HEK293 (cell line): ENCODE data around the gene STX2.

Experiments
- GLI4 ChIP-seq: fragments of 450-650 bp; formaldehyde crosslinking; IDR thresholded peaks from 2 replicates; pipeline ENCODE4 v1.5.1; 2016; ENCODE audit warnings: missing biosample characterization, missing genetic modification characterization
- OVOL3 ChIP-seq: fragments of 450-650 bp; formaldehyde crosslinking; IDR thresholded peaks from 2 replicates; pipeline ENCODE4 v1.5.1; 2016; ENCODE audit warnings: missing biosample characterization, missing genetic modification characterization
- SALL2 ChIP-seq: fragments of 450-650 bp; formaldehyde crosslinking; IDR thresholded peaks from 2 replicates; pipeline ENCODE4 v1.5.0; 2017; ENCODE audit warnings: missing biosample characterization, mild to moderate bottlenecking, missing genetic modification characterization, borderline replicate concordance
- SP3 ChIP-seq: fragments of 450-650 bp; formaldehyde crosslinking; IDR thresholded peaks from 2 replicates; pipeline ENCODE4 v1.5.1; 2016; ENCODE audit warnings: missing biosample characterization, missing genetic modification characterization
- TCF7L2 ChIP-seq: IDR thresholded peaks from 2 replicates; pipeline ENCODE4 v1.6.1; 2011; ENCODE audit warnings: low read depth, mild to moderate bottlenecking, inconsistent platforms, low read length, moderate library complexity, borderline replicate concordance
- YY1 ChIP-seq: fragments of 450-650 bp; formaldehyde crosslinking; IDR thresholded peaks from 2 replicates; pipeline ENCODE4 v1.5.1; 2018; ENCODE audit warnings: missing biosample characterization, missing genetic modification characterization
- ZNF114 ChIP-seq: fragments of 450-650 bp; formaldehyde crosslinking; IDR thresholded peaks from 2 replicates; pipeline ENCODE4 v1.5.0; 2017; ENCODE audit warnings: missing biosample characterization, missing genetic modification characterization
- ZNF121 ChIP-seq: fragments of 450-650 bp; formaldehyde crosslinking; IDR thresholded peaks from 2 replicates; pipeline ENCODE4 v1.5.1; 2016; ENCODE audit warnings: missing biosample characterization, missing genetic modification characterization
- ZNF169 ChIP-seq: fragments of 450-650 bp; formaldehyde crosslinking; IDR thresholded peaks from 2 replicates; pipeline ENCODE4 v1.5.1; 2016; ENCODE audit warnings: missing biosample characterization, missing genetic modification characterization
- ZNF19 ChIP-seq: fragments of 450-650 bp; formaldehyde crosslinking; IDR thresholded peaks from 2 replicates; pipeline ENCODE4; 2016; ENCODE audit warnings: missing biosample characterization, missing genetic modification characterization, low read depth
- ZNF274 ChIP-seq, 2 experiments: fragments of 200-500 bp in 1 of 2; fragments of 450-650 bp in 1 of 2; sonication (Bioruptor generic) in 1 of 2; formaldehyde crosslinking in 1 of 2; IDR thresholded peaks; 2 replicates each; pipeline versions ENCODE4 v1.5.1 to v1.6.1; 2014 to 2016; ENCODE audit warnings: borderline replicate concordance in 1 of 2, inconsistent platforms in 1 of 2, low read length in 1 of 2, missing biosample characterization in 1 of 2, missing genetic modification characterization in 1 of 2
- ZNF311 ChIP-seq: fragments of 450-650 bp; formaldehyde crosslinking; IDR thresholded peaks from 2 replicates; pipeline ENCODE4 v1.5.1; 2017; ENCODE audit warnings: missing biosample characterization, missing genetic modification characterization, borderline replicate concordance
- ZNF366 ChIP-seq: fragments of 450-650 bp; formaldehyde crosslinking; conservative IDR thresholded peaks from 2 replicates; pipeline ENCODE4 v1.5.1; 2016; ENCODE audit warnings: missing biosample characterization, missing genetic modification characterization
- ZNF510 ChIP-seq: fragments of 450-650 bp; formaldehyde crosslinking; IDR thresholded peaks from 2 replicates; pipeline ENCODE4 v1.5.1; 2018; ENCODE audit warnings: mild to moderate bottlenecking, missing genetic modification characterization, missing biosample characterization; ENCODE audit not compliant: insufficient replicate concordance
- ZNF521 ChIP-seq: fragments of 450-650 bp; formaldehyde crosslinking; IDR thresholded peaks from 2 replicates; pipeline ENCODE4 v1.5.1; 2017; ENCODE audit warnings: missing biosample characterization, mild to moderate bottlenecking, missing genetic modification characterization
- ZNF558 ChIP-seq: fragments of 450-650 bp; formaldehyde crosslinking; IDR thresholded peaks from 2 replicates; pipeline ENCODE4 v1.5.1; 2016; ENCODE audit warnings: missing biosample characterization, missing genetic modification characterization
- ZNF585B ChIP-seq: fragments of 450-650 bp; formaldehyde crosslinking; IDR thresholded peaks from 2 replicates; pipeline ENCODE4 v1.5.1; 2016; ENCODE audit warnings: missing biosample characterization, missing genetic modification characterization
- ZNF621 ChIP-seq: fragments of 450-650 bp; formaldehyde crosslinking; IDR thresholded peaks from 2 replicates; pipeline ENCODE4 v1.5.1; 2017; ENCODE audit warnings: missing biosample characterization, missing genetic modification characterization
- ZNF623 ChIP-seq: fragments of 450-650 bp; formaldehyde crosslinking; IDR thresholded peaks from 2 replicates; pipeline ENCODE4 v1.5.1; 2016; ENCODE audit warnings: missing biosample characterization, missing genetic modification characterization
- ZNF629 ChIP-seq: fragments of 450-650 bp; formaldehyde crosslinking; IDR thresholded peaks from 2 replicates; pipeline ENCODE4 v1.5.1; 2017; ENCODE audit warnings: missing biosample characterization, missing genetic modification characterization
- ZNF654 ChIP-seq: fragments of 450-650 bp; formaldehyde crosslinking; IDR thresholded peaks from 2 replicates; pipeline ENCODE4 v1.5.1; 2016; ENCODE audit warnings: low read depth, missing biosample characterization, missing genetic modification characterization
- ZNF76 ChIP-seq: fragments of 450-650 bp; formaldehyde crosslinking; IDR thresholded peaks from 2 replicates; pipeline ENCODE4; 2016; ENCODE audit warnings: low read depth, missing biosample characterization, missing genetic modification characterization, borderline replicate concordance
- TF ChIP-seq, protein P1 (sequence below): fragments of 450-650 bp; formaldehyde crosslinking; IDR thresholded peaks from 2 replicates; pipeline ENCODE4 v1.5.1; 2016; ENCODE audit warnings: missing biosample characterization, missing genetic modification characterization
- TF ChIP-seq, protein P2 (sequence below): fragments of 450-650 bp; formaldehyde crosslinking; IDR thresholded peaks from 2 replicates; pipeline ENCODE4 v1.5.1; 2016; ENCODE audit warnings: missing biosample characterization, missing genetic modification characterization
- TF ChIP-seq, protein P3 (sequence below): fragments of 450-650 bp; formaldehyde crosslinking; IDR thresholded peaks from 2 replicates; pipeline ENCODE4 v1.5.1; 2017; ENCODE audit warnings: missing biosample characterization, missing genetic modification characterization
- TF ChIP-seq, protein P4 (sequence below): fragments of 450-650 bp; formaldehyde crosslinking; IDR thresholded peaks from 2 replicates; pipeline ENCODE4 v1.5.1; 2016; ENCODE audit warnings: missing biosample characterization, missing genetic modification characterization
- TF ChIP-seq, protein P5 (sequence below): fragments of 450-650 bp; formaldehyde crosslinking; IDR thresholded peaks from 2 replicates; pipeline ENCODE4 v1.5.0; 2017; ENCODE audit warnings: missing biosample characterization, missing genetic modification characterization, borderline replicate concordance
- TF ChIP-seq, protein P6 (sequence below): fragments of 450-650 bp; formaldehyde crosslinking; IDR thresholded peaks from 2 replicates; pipeline ENCODE4 v1.5.1; 2017; ENCODE audit warnings: missing biosample characterization, missing genetic modification characterization

Gene STX2

DNA sequence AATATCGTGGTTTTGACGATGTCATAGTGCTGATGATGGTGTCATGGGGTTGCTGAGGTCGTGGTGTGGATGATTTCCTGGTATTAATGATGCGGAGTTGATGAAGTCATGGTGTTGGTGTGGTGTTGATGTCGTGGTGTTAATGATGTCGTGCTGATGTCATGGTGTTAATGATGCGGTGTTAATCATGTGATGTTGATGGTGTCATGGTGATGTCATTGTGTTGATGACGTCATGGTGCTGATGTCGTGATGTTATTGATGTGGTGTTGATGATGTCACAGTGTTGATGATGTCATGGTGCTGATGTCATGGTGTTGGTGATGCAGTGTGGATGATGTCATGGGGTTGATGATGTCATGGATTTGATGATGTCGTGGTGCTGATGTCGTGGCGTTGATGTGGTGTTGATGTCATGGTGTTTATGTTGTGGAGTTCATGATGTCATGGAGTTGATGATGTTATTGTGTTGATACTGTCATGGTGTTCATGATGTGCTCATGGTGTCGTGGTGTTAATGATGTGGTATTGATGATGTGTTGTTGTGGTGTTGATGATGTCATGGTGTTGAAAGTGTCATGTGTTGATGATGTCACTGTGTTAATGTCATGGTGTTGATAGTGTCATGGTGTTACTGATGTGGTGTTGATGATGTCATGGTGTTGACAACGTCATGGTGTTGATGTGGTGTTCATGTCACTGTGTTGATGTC, 74.4 kb downstream of the STX2 start (continued):
- TF ChIP-seq, protein P1, sequence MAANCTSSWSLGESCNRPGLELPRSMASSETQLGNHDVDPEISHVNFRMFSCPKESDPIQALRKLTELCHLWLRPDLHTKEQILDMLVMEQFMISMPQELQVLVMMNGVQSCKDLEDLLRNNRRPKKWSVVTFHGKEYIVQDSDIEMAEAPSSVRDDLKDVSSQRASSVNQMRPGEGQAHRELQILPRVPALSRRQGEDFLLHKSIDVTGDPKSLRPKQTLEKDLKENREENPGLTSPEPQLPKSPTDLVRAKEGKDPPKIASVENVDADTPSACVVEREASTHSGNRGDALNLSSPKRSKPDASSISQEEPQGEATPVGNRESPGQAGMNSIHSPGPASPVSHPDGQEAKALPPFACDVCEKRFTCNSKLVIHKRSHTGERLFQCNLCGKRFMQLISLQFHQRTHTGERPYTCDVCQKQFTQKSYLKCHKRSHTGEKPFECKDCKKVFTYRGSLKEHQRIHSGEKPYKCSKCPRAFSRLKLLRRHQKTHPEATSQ, result peak; percentile 97
- peak; percentile 69; the same call in 1 of the 2 replicates for TF ChIP-seq ZNF114
- peak; percentile 53; the same call in 1 of the 2 replicates for TF ChIP-seq SP3 (tag by site-specific recombination)
- no peak for TF ChIP-seq ZNF366 (tag by site-specific recombination)
- TF ChIP-seq ZNF629 (tag by site-specific recombination), result peak; percentile 99
- peak; percentile 98 for TF ChIP-seq ZNF621 (tag by site-specific recombination)
- TF ChIP-seq ZNF558 (tag by site-specific recombination), result peak; percentile 71
- TF ChIP-seq, protein P2, sequence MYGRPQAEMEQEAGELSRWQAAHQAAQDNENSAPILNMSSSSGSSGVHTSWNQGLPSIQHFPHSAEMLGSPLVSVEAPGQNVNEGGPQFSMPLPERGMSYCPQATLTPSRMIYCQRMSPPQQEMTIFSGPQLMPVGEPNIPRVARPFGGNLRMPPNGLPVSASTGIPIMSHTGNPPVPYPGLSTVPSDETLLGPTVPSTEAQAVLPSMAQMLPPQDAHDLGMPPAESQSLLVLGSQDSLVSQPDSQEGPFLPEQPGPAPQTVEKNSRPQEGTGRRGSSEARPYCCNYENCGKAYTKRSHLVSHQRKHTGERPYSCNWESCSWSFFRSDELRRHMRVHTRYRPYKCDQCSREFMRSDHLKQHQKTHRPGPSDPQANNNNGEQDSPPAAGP, result peak; percentile 95
- 0 out of 2 replicates have a peak, but pooled peaks have one; percentile 8 for TF ChIP-seq ZNF121 (tag by site-specific recombination)
- TF ChIP-seq ZNF274 (IDR thresholded peaks at IDR 0.05; ENCODE audit: low read length), result no peak
- TF ChIP-seq ZNF274 (tag by site-specific recombination; IDR thresholded peaks at IDR 0.05; ENCODE audit: borderline replicate concordance), result no peak; the same call in none of the 2 replicates
- TF ChIP-seq, protein P3, sequence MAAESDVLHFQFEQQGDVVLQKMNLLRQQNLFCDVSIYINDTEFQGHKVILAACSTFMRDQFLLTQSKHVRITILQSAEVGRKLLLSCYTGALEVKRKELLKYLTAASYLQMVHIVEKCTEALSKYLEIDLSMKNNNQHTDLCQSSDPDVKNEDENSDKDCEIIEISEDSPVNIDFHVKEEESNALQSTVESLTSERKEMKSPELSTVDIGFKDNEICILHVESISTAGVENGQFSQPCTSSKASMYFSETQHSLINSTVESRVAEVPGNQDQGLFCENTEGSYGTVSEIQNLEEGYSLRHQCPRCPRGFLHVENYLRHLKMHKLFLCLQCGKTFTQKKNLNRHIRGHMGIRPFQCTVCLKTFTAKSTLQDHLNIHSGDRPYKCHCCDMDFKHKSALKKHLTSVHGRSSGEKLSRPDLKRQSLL (tag by site-specific recombination), result 0 out of 2 replicates have a peak, but pooled peaks have one; percentile 7
- peak; percentile 16; the same call in 1 of the 2 replicates for TF ChIP-seq YY1 (tag by site-specific recombination)
- TF ChIP-seq ZNF521 (tag by site-specific recombination), result peak; percentile 86
- peak; percentile 95 for TF ChIP-seq SALL2 (tag by site-specific recombination)
- TF ChIP-seq ZNF169, result peak; percentile 97
- no peak for TF ChIP-seq ZNF510
- TF ChIP-seq ZNF654 (tag by site-specific recombination), result no peak; the same call in 1 of the 2 replicates
- TF ChIP-seq ZNF585B (tag by site-specific recombination), result no peak
- TF ChIP-seq ZNF623 (tag by site-specific recombination), result peak; percentile 30; the same call in 1 of the 2 replicates
- TF ChIP-seq, protein P4, sequence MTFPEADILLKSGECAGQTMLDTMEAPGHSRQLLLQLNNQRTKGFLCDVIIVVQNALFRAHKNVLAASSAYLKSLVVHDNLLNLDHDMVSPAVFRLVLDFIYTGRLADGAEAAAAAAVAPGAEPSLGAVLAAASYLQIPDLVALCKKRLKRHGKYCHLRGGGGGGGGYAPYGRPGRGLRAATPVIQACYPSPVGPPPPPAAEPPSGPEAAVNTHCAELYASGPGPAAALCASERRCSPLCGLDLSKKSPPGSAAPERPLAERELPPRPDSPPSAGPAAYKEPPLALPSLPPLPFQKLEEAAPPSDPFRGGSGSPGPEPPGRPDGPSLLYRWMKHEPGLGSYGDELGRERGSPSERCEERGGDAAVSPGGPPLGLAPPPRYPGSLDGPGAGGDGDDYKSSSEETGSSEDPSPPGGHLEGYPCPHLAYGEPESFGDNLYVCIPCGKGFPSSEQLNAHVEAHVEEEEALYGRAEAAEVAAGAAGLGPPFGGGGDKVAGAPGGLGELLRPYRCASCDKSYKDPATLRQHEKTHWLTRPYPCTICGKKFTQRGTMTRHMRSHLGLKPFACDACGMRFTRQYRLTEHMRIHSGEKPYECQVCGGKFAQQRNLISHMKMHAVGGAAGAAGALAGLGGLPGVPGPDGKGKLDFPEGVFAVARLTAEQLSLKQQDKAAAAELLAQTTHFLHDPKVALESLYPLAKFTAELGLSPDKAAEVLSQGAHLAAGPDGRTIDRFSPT (tag by site-specific recombination), result peak; percentile 47
- TF ChIP-seq GLI4 (tag by site-specific recombination), result peak; percentile 95; the same call in 1 of the 2 replicates
- no peak for TF ChIP-seq TCF7L2
- TF ChIP-seq, protein P5, sequence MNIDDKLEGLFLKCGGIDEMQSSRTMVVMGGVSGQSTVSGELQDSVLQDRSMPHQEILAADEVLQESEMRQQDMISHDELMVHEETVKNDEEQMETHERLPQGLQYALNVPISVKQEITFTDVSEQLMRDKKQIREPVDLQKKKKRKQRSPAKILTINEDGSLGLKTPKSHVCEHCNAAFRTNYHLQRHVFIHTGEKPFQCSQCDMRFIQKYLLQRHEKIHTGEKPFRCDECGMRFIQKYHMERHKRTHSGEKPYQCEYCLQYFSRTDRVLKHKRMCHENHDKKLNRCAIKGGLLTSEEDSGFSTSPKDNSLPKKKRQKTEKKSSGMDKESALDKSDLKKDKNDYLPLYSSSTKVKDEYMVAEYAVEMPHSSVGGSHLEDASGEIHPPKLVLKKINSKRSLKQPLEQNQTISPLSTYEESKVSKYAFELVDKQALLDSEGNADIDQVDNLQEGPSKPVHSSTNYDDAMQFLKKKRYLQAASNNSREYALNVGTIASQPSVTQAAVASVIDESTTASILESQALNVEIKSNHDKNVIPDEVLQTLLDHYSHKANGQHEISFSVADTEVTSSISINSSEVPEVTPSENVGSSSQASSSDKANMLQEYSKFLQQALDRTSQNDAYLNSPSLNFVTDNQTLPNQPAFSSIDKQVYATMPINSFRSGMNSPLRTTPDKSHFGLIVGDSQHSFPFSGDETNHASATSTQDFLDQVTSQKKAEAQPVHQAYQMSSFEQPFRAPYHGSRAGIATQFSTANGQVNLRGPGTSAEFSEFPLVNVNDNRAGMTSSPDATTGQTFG (tag by site-specific recombination), result peak; percentile 95
- peak; percentile 82 for TF ChIP-seq ZNF76
- TF ChIP-seq, protein P6, sequence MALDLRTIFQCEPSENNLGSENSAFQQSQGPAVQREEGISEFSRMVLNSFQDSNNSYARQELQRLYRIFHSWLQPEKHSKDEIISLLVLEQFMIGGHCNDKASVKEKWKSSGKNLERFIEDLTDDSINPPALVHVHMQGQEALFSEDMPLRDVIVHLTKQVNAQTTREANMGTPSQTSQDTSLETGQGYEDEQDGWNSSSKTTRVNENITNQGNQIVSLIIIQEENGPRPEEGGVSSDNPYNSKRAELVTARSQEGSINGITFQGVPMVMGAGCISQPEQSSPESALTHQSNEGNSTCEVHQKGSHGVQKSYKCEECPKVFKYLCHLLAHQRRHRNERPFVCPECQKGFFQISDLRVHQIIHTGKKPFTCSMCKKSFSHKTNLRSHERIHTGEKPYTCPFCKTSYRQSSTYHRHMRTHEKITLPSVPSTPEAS (tag by site-specific recombination), result no peak
- peak; percentile 20 for TF ChIP-seq OVOL3
- peak; percentile 92; the same call in 1 of the 2 replicates for TF ChIP-seq ZNF19 (tag by site-specific recombination)
- TF ChIP-seq ZNF311 (tag by site-specific recombination), result peak; percentile 66
